Activated T-cell treated with anti-CD3 and anti-CD28 coated beads, Interleukin-2, amount 50 U/mL, for 72 hours (primary cell): ENCODE results near the gene IGFBPL1. TPM values are rescaled to one million over a fixed set of nuclear protein-coding genes. Genes with fewer than 3 reads are reported as not detected.
A peak's percentile ranks its signal among the peaks of the same experiment; 100 is the strongest.

Experiments
- ATAC-seq, 2 donors: fragments of 150-1000 bp; cut with Tn5 transposase; replicated peaks in 1 of 2; 2 replicates each; pipeline ENCODE4 v1.10.0; 2021; ENCODE audit warnings: moderate library complexity in 2 of 2, mild to moderate bottlenecking in 1 of 2
- DNase-seq, 2 donors: peaks; one replicate each; pipeline ENCODE4 v3.0.0; 2021 to 2022; ENCODE audit warnings: mixed read lengths in 1 of 2
- H3K27ac Mint-ChIP-seq: one replicate; pipeline ENCODE4 v1.8.0; 2022; ENCODE audit warnings: mild to moderate bottlenecking, moderate library complexity, mixed read lengths
- H3K27me3 Mint-ChIP-seq: one replicate; pipeline ENCODE4 v1.8.0; 2022; ENCODE audit warnings: low read depth, mixed read lengths
- H3K36me3 Mint-ChIP-seq, 2 donors: one replicate each; pipeline ENCODE4 v1.8.0; 2022; ENCODE audit warnings: mixed read lengths in 2 of 2, mild to moderate bottlenecking in 1 of 2; ENCODE audit not compliant: insufficient read depth in 2 of 2
- H3K4me1 Mint-ChIP-seq: one replicate; pipeline ENCODE4 v1.8.0; 2022; ENCODE audit warnings: low read depth, mixed read lengths
- H3K4me3 Mint-ChIP-seq, 2 donors: one replicate each; pipeline ENCODE4 v1.8.0; 2022; ENCODE audit warnings: mild to moderate bottlenecking in 2 of 2, mixed read lengths in 2 of 2, moderate library complexity in 2 of 2
- H3K9me3 Mint-ChIP-seq, 2 donors: one replicate each; pipeline ENCODE4 v1.8.0; 2022; ENCODE audit warnings: mixed read lengths in 2 of 2
- total RNA-seq, 2 donors: library from RNA; stranded (reverse); gene quantifications; one replicate each; pipeline ENCODE4 v1.2.3, GENCODE V29; 2022

IGFBPL1 gene
- total RNA-seq, 2 donors from 2014 or later, result not detected

DNA sequence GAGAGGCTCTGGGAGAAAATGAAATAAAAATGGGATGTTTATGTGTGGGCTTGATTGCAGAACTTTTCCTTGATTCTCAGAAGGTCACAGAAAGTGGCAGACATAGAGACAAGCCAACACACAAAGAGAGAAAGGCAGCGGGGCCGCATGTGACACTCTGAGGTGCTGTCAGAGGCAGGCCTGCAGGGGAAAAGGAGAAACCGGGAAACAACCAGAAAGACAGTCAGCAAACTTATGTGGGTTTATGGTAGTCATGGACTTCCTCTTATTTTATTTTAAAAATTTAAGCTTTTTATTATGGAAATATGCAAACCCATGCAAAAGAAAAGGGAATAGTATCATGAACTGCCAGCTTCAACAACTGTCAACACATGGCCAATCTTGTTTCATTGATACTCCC lies 16.3 kb upstream of the IGFBPL1 start:
- Mint-ChIP-seq H3K36me3 (no peaks in the 10 kb centered on the region), H3K4me3 (no peak overlapping the region), H3K27me3 (peaks cover 16% of the 10 kb centered on the region), H3K27ac (no peak overlapping the region), H3K9me3 (no peaks in the 10 kb centered on the region), H3K4me1 (no peaks in the 10 kb centered on the region)
- no peak for ATAC-seq
- DNase-seq, result no peak

DNA sequence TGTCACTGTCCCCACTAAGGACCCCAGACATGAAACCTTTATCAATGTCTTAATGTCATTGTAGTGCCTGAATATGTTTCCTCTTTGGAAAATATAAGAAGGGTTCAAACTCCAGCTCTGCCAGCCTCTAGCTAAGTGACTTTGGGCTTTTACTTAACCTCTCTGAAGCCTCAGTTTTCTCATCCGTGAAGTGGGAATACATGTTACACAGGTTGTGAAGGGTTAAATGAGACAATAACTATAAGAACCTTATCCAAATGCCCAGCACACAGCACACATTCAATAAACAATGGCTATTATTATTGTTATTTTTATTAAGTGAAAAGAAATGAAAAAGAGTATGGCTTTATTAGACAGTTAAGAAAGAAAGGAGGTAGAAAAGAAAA lies 15.7 kb upstream of the IGFBPL1 start:
- Mint-ChIP-seq H3K9me3 (no peaks in the 10 kb centered on the region), H3K4me3 (no peak overlapping the region), H3K27me3 (peaks cover 14% of the 10 kb centered on the region), H3K27ac (no peak overlapping the region), H3K36me3 (no peaks in the 10 kb centered on the region), H3K4me1 (no peaks in the 10 kb centered on the region)
- ATAC-seq (no peak), DNase-seq (no peak)

DNA sequence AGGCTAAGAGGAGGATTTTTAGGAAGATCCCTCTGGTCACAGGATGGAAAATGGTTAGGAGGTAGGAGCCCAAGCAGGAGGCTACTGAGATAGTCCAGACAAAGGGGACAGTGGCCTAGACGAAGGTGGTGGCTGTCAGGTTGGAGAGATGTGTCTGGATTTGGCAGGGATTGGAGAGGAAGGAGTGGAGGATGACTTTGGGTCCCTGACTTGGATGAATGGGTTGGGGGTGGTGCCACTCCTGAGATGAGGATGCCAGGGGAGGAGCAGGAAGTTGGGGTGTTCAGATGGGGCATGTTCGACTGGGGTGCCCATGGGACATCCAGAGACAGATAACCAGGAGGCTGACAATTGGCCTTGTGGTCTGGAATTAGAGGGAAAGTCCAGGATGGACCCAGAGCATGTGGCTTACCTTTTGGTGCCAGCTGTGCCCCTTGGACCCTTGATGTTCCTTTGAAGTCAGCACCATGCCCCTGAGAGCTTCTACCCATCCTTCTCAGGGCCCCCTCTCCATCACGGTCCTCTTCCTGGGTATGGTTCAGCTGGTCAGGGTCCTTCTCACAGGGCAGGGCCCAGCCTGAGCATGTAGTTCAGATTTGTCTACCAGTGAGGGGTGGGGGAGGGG lies 15.1 kb upstream of the IGFBPL1 start:
- no peak overlapping the region for H3K4me3 Mint-ChIP-seq

DNA sequence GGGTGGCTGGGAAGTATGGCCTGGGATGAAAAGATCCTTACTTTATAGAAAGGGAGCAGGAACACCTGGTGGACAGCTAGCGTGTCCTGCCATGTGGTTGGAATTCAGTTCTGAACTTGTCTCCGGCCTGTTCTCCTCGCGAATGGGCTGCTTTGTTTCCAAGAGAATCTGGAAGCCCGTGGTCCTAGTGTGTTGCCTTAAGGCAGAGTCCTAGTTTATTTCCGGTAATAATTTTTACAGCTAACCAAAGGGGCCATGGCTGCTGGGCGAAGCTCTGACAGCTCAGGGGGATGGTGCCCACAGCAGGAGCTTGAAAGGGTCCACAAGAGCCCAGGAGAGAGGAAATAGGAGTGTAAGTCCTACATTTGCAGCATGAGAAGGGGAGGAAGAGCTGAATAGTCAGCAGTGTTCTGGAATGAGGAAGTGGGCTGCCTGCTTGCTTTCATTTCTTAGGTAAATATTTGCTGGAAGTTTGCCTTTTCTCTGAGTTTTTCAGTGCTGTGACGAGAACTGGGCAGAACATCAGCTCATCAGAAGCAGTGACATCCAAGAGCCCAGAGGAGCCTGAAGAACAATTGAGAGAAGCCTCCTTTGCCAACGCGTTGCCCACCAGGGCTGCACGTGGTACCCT lies 13.1 kb upstream of the IGFBPL1 start:
- peaks cover 4% of the 10 kb centered on the region for H3K4me1 Mint-ChIP-seq
- no peak overlapping the region for H3K4me3 Mint-ChIP-seq
- H3K27ac Mint-ChIP-seq, result no peak overlapping the region
- ATAC-seq (no peak), DNase-seq (no peak)
- H3K27me3 Mint-ChIP-seq, result peaks cover 14% of the 10 kb centered on the region
- no peaks in the 10 kb centered on the region for H3K36me3 Mint-ChIP-seq
- no peaks in the 10 kb centered on the region for H3K9me3 Mint-ChIP-seq

More for the DNA sequence above, 15.1 kb upstream of the IGFBPL1 start:
- Mint-ChIP-seq H3K9me3 (no peaks in the 10 kb centered on the region), H3K4me1 (no peaks in the 10 kb centered on the region), H3K36me3 (no peaks in the 10 kb centered on the region), H3K27me3 (peaks cover 14% of the 10 kb centered on the region), H3K27ac (no peak overlapping the region)
- ATAC-seq, result no peak
- no peak for DNase-seq

DNA sequence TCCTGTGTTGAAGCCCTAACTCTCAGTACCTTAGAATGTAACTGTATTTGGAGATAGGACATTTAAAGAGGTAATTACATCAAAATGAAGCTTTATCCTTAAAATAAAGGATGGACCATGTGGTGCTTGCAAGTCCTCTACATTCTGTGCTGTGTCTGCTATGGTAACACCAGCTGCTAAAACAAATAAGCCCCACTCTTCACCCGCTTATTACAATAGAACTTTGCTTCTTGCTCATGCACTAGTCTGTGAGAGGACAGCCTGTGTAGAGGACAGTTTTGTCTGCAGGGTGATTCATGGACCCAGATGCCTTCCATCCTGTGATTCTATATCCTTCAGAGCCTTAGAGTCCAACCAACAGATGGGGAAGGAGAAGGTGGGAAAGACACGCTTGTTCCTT lies 12.5 kb upstream of the IGFBPL1 start:
- no peak overlapping the region for H3K4me3 Mint-ChIP-seq
- ATAC-seq, result no peak
- no peaks in the 10 kb centered on the region for H3K36me3 Mint-ChIP-seq
- no peak overlapping the region for H3K27ac Mint-ChIP-seq
- peaks cover 4% of the 10 kb centered on the region for H3K4me1 Mint-ChIP-seq
- no peak for DNase-seq
- peaks cover 14% of the 10 kb centered on the region for H3K27me3 Mint-ChIP-seq
- H3K9me3 Mint-ChIP-seq, result no peaks in the 10 kb centered on the region

DNA sequence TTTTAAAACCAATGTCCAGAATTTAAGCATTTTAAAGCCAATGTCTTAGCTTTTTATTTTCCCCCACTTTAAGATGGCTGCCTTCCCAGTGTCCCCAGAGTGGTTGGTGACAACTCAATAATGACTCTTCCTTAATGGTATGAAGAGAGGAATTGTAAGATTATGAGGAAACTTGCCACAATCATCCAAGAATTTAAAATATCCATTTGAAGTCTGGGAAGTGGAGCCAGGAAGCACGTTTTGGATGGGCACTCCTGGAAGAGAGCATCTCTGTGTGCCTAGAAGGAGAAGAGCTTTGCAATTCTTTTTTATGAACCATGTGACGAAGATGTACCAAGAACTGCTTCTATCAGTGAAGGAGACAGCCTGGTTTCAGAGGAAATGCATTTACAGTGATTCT lies 11.3 kb upstream of the IGFBPL1 start:
- no peak overlapping the region for H3K4me3 Mint-ChIP-seq
- H3K9me3 Mint-ChIP-seq, result no peaks in the 10 kb centered on the region
- no peaks in the 10 kb centered on the region for H3K36me3 Mint-ChIP-seq
- peaks cover 4% of the 10 kb centered on the region for H3K4me1 Mint-ChIP-seq
- H3K27me3 Mint-ChIP-seq, result peaks cover 14% of the 10 kb centered on the region
- no peak for ATAC-seq
- H3K27ac Mint-ChIP-seq, result no peak overlapping the region
- DNase-seq, result no peak

DNA sequence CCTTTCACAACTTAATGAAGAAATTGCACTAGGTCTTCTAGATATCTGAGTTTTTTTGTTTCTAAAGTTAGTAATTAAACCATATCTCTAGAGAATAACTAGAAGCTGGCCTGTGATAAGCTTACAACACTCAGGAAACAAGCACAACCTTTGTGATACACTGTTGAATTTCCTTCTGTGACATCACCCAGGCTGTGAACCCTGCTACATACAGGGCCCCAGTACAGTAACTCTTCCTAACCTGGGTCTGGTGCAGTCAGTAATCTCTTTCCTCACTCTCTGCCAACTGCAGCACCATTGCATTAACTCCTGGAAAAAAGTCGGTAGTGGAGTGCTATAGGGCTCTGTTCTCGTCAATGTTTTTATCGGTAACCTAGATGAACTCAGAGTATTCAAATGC lies 10.6 kb upstream of the IGFBPL1 start:
- ATAC-seq, result no peak
- Mint-ChIP-seq H3K27ac (no peak overlapping the region), H3K4me1 (peaks cover 4% of the 10 kb centered on the region)

DNA sequence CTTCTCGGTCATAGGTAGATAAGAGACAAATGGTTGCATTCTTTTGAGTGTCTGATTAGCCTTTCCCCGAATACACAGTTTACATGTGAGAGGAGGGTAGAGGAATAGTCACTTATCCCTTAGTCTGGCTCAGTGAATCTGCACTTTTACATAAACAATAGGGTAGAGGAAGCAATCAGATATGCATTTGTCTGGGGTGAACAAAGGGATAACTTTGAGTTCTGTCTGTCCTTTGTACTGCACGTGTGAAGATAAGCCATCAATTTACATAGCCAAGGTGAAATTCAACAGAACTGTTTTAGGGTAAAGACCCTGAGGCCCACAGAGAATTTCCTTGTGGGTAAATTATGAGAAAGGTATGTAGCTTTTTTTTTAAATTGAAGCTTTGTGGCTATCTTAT lies 10.1 kb upstream of the IGFBPL1 start:
- Mint-ChIP-seq H3K36me3 (no peaks in the 10 kb centered on the region), H3K27ac (no peak overlapping the region), H3K9me3 (no peaks in the 10 kb centered on the region), H3K4me3 (no peak overlapping the region), H3K27me3 (peaks cover 12% of the 10 kb centered on the region), H3K4me1 (peaks cover 4% of the 10 kb centered on the region)
- ATAC-seq, result no peak
- DNase-seq, result no peak

More for the DNA sequence above, 10.6 kb upstream of the IGFBPL1 start:
- H3K36me3 Mint-ChIP-seq, result no peaks in the 10 kb centered on the region
- no peak for DNase-seq
- peaks cover 14% of the 10 kb centered on the region for H3K27me3 Mint-ChIP-seq
- H3K9me3 Mint-ChIP-seq, result no peaks in the 10 kb centered on the region
- H3K4me3 Mint-ChIP-seq, result no peak overlapping the region

DNA sequence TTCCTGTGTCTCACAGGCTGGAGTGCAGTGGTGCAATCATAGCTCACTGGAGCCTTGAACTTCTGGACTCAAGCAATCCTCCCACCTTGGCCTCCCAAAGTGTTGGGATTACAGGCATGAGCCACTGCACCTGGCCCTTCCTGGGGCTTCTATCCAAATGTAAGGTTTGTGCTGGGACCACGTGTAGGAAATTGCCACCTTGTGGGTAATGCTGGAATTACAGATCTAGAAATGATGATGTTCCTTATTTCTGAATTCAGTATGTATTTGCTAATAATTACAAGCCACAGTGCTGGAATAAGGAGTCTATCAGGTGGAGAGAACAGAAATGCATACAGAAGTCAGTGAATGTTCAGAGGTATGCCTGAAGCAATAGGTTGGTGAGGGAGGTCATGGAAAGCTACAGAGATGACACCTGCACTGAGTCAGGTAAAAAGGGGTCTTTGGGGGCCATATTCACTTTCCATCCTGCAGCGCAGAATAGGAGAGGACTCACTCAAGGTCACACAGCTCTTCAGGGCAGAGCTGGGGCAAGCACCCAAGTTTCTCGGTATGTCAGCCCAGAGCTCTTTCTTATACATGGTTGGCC lies 8.8 kb upstream of the IGFBPL1 start:
- ATAC-seq (no peak), DNase-seq (no peak)
- Mint-ChIP-seq H3K27me3 (peaks cover 1% of the 10 kb centered on the region), H3K9me3 (no peaks in the 10 kb centered on the region), H3K4me1 (peaks cover 4% of the 10 kb centered on the region), H3K4me3 (no peak overlapping the region), H3K36me3 (no peaks in the 10 kb centered on the region), H3K27ac (no peak overlapping the region)

DNA sequence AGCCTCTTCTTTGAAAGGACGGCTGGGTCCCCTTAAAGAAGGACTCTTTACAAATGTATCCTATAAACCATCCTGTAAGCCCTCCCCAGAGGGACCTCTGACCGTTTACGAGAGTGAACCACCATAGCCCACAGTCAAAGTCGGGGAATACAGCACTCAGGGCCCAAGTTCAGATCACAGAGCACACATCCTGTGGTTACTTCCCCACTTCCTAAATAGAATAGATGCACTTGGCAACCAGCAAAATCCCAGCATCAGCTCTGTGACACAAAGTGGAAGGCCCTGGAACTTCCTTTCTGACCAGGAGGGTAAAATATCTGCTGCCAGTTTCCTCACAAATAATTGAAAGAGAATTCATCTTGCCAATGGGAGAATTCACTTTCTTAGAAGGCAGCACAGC lies 6.9 kb upstream of the IGFBPL1 start:
- no peak for ATAC-seq
- Mint-ChIP-seq H3K4me1 (peaks cover 4% of the 10 kb centered on the region), H3K9me3 (no peaks in the 10 kb centered on the region), H3K27me3 (peaks cover 16% of the 10 kb centered on the region), H3K36me3 (no peaks in the 10 kb centered on the region), H3K27ac (no peak overlapping the region), H3K4me3 (no peak overlapping the region)
- no peak for DNase-seq

DNA sequence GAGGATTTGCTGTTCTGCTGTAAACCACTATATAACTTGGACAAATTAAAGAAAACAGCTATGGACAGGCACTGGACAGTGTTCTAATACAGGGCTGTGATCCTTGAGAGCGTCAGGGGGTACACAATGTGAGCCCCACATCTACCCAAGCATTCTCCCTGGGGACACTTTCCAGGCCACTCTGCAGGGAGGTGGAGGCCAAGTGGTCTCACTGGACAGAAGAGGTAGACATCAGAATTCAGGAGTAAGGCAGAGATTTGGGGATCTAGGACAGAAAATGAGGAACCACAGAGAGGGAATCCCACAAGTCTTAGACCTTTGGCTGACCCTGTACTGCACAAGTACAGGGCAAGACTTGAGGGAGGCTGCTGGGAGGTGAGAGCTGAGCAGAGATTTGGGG lies 3.8 kb upstream of the IGFBPL1 start:
- Mint-ChIP-seq H3K27me3 (peaks cover 35% of the 10 kb centered on the region), H3K4me3 (no peak overlapping the region), H3K9me3 (no peaks in the 10 kb centered on the region), H3K36me3 (no peaks in the 10 kb centered on the region), H3K4me1 (no peaks in the 10 kb centered on the region), H3K27ac (no peak overlapping the region)
- DNase-seq, result no peak
- ATAC-seq, result no peak

DNA sequence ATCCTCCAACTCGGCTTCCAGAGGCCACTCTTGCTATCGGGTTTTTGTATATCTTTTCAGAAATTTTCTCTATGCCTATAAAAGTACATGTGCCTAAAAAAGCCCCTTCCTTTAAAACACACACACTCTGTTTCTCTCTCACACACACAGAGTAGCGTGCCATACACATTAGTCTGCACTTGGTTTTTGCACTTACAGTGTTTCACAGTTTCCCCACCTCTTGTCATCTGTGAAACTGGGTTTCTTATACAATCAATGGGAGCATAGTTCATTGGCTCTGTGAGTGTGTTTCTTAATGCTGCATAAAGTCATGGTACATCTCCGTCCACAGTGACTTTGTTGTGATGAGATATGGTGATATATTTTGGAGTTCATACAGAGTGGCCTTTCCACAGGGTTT lies 664 bp upstream of the IGFBPL1 start:
- Mint-ChIP-seq H3K4me1 (no peaks in the 10 kb centered on the region), H3K9me3 (no peaks in the 10 kb centered on the region), H3K27ac (no peak overlapping the region), H3K27me3 (peaks cover 52% of the 10 kb centered on the region), H3K36me3 (no peaks in the 10 kb centered on the region), H3K4me3 (peak overlapping the region; percentile 17 to 71)
- ATAC-seq (no peak), DNase-seq (no peak)

DNA sequence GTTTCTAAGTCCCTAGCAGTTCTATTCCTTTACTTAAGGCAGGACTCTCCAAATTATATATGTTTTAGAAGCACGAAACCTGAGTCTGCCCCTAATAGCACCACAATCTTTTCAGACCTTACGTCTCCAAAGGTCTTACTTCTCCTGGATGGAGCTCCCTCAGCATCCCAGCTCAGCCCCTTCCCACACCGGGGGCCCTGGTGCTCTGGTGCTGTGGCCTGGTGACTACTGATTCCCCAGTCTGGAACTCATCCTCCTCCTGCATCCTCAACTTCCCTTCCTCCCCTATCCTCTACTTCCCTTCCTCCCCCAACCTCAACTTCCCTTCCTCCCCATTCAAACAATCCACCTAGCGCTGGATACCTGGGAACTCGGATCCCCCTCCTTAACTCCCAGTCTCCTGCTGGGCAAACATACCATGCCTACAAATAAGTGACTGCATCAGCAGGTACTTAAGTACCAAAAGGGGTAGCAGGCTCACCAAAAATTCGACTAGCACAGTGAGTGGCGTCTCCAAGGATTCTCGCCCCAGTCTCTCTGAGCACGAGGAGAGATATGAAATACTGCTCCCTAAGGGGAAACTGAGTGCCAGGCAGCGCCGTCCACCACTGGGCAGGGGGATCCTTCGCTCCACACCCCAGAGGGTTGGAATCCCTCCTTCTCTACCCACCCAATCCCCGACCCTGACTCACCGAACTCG lies 831 bp downstream of the IGFBPL1 start:
- no peak for ATAC-seq
- no peak for DNase-seq
- peaks cover 52% of the 10 kb centered on the region for H3K27me3 Mint-ChIP-seq
- peak overlapping the region; percentile 53 to 60 for H3K4me3 Mint-ChIP-seq
- no peaks in the 10 kb centered on the region for H3K4me1 Mint-ChIP-seq
- no peaks in the 10 kb centered on the region for H3K36me3 Mint-ChIP-seq
- no peak overlapping the region for H3K27ac Mint-ChIP-seq
- H3K9me3 Mint-ChIP-seq, result no peaks in the 10 kb centered on the region
